Spleen (tissue), 11 donors: Measurements from ENCODE around the gene EXOC6B. TPM values are rescaled to one million over a fixed set of nuclear protein-coding genes. Genes with fewer than 3 reads are reported as not detected.
"Not testable (repeated sequence)": the region's sequence is repeated elsewhere in the genome, so short reads cannot be mapped to it uniquely, and the experiment has no call there.

ENCODE experiments used
- DNase-seq: peaks from one replicate; pipeline ENCODE4 v3.0.0-alpha.2; 2020
- H3K27ac ChIP-seq, 8 donors: fragments of 200-600 bp; sonication (generic) in 7 of 8; 1 replicate in 4 of 8; 2 replicates in 4 of 8; pipeline versions ENCODE4 v1.5.0 to v1.8.0; 2016 to 2021; ENCODE audit warnings: inconsistent platforms in 4 of 8, mild to moderate bottlenecking in 4 of 8, moderate library complexity in 1 of 8
- H3K27me3 ChIP-seq, 7 donors: fragments of 200-600 bp; sonication (generic) in 6 of 7; replicated peaks in 1 of 7; 1 replicate in 4 of 7; 2 replicates in 3 of 7; pipeline versions ENCODE4 v1.5.0 to v1.8.0; 2016 to 2021; ENCODE audit warnings: inconsistent platforms in 3 of 7, mild to moderate bottlenecking in 1 of 7
- H3K36me3 ChIP-seq, 6 donors: fragments of 200-600 bp; sonication (generic) in 5 of 6; 1 replicate in 4 of 6; 2 replicates in 2 of 6; pipeline versions ENCODE4 v1.5.0 to v1.8.0; 2016 to 2021; ENCODE audit warnings: inconsistent platforms in 2 of 6
- H3K4me1 ChIP-seq, 6 donors: fragments of 200-600 bp; sonication (generic) in 5 of 6; 1 replicate in 3 of 6; 2 replicates in 3 of 6; pipeline versions ENCODE4 v1.5.0 to v1.8.0; 2016 to 2021; ENCODE audit warnings: inconsistent platforms in 3 of 6
- H3K4me3 ChIP-seq, 8 donors: fragments of 200-600 bp; sonication (generic) in 7 of 8; 1 replicate in 4 of 8; 2 replicates in 4 of 8; pipeline versions ENCODE4 v1.5.0 to v1.8.0; 2016 to 2021; ENCODE audit warnings: inconsistent platforms in 4 of 8, mild to moderate bottlenecking in 4 of 8, moderate library complexity in 2 of 8
- H3K9me3 ChIP-seq, 8 donors: fragments of 200-600 bp; sonication (generic) in 7 of 8; 1 replicate in 4 of 8; 2 replicates in 4 of 8; pipeline versions ENCODE4 v1.5.0 to v1.8.0; 2016 to 2021; ENCODE audit warnings: inconsistent platforms in 4 of 8
- CTCF ChIP-seq, 11 experiments: fragments of 200-600 bp in 7 of 11; fragments of 450-650 bp in 4 of 11; sonication (generic) in 4 of 11; IDR thresholded peaks in 8 of 11; conservative IDR thresholded peaks in 3 of 11; 1 replicate in 7 of 11; 2 replicates in 4 of 11; pipeline versions ENCODE4 v1.4.0 to v1.8.0; 2016 to 2021; ENCODE audit warnings: antibody characterized with exemption in 11 of 11, inconsistent platforms in 4 of 11, mild to moderate bottlenecking in 1 of 11
- POLR2A ChIP-seq, 3 donors: fragments of 450-650 bp; IDR thresholded peaks; one replicate each; pipeline ENCODE4 v1.5.1; 2017; ENCODE audit warnings: antibody characterized with exemption in 3 of 3, mild to moderate bottlenecking in 1 of 3
- POLR2AphosphoS5 ChIP-seq, 3 donors: sonication (generic); formaldehyde crosslinking; IDR thresholded peaks; one replicate each; pipeline ENCODE4 v1.5.1; 2017; ENCODE audit warnings: antibody characterized with exemption in 3 of 3
- WGBS, 5 donors: extraction: QIAGEN DNeasy Blood & Tissue Kit in 3 of 5; methylation state at CpG; one replicate each; pipeline versions ENCODE4 v1.1.5 to v1.1.7; 2013 to 2018; 5-methylcytosine and 5-hydroxymethylcytosine counted together
- intact Hi-C: fragments of 100-400 bp; cut with DNase I; formaldehyde crosslinking; loops from one replicate; pipeline ENCODE4 v1.15.0; 2023; ENCODE audit warnings: low total_unique reads
- polyA plus RNA-seq, 3 donors: library from polyadenylated mRNA; stranded (reverse); fragments of 200-250 nt; gene quantifications; one replicate each; pipeline ENCODE4 v1.2.1, GENCODE V29; 2013
- total RNA-seq, 7 donors: library from RNA; depleted of rRNA in 3 of 7; stranded (reverse); fragments of >200 nt in 3 of 7; fragmentation: NEBNext Ultra II Directional in 4 of 7; extraction: Animal tissue kit (Norgen Biotek cat#: 25700) in 4 of 7; gene quantifications; one replicate each; pipeline versions ENCODE4 v1.1.0 to v1.2.1, GENCODE V29; 2016 to 2021
- donor health status: healthy with polysubstance abuse.
- donor health status: DM: no; HTN: no; CAD: no; lungs with moderate emphysema.
- donor health status: DM: no; HTN: no; CAD: no.
- donor health status: Bipolar disorder and iron deficiency.
- donor health status: healthy.
- donor health status: DM: no; HTN: no; CAD: no.
- donor health status: DM: yes; HTN: yes; CAD: no.

The EXOC6B gene
- total and polyA plus RNA-seq, 10 donors: 1.0 to 27.9 (median 18.0) TPM

GRCh38 chr2:72494392-72494791 is 331.4 kb downstream of the EXOC6B start:
- no peak for DNase-seq
- Histone ChIP-seq H3K4me1 (no peaks in the 10 kb centered on the region), H3K27ac (no peak overlapping the region), H3K9me3 (no peaks in the 10 kb centered on the region), H3K4me3 (no peak overlapping the region), H3K36me3 (peaks cover 0 to 47% (median 0%) of the 10 kb centered on the region in 6 donors), H3K27me3 (no peaks in the 10 kb centered on the region)
- intact Hi-C loops: no loop called here
- 82 to 95% (median 87%) methylated on average over 1 of the region's 1 CpG for WGBS, 5 donors
- TF ChIP-seq POLR2A (IDR thresholded peaks at IDR 0.05): no peak
- TF ChIP-seq CTCF (IDR thresholded peaks at IDR 0.05 in 8 of 11, conservative IDR thresholded peaks at IDR 0.05 in 3 of 11): no peak
- TF ChIP-seq POLR2AphosphoS5 (IDR thresholded peaks at IDR 0.05): no peak

- WGBS, 5 donors: 76 to 91% (median 84%) methylated on average over 1 of the region's 1 CpG
- H3K27me3 ChIP-seq, H3K4me1 ChIP-seq, intact Hi-C loops, H3K27ac ChIP-seq, DNase-seq, H3K4me3 ChIP-seq: not testable (repeated sequence)
- Histone ChIP-seq H3K9me3 (peaks cover 0 to 17% (median 0%) of the 10 kb centered on the region in 8 donors), H3K36me3 (peaks cover 0 to 27% (median 0%) of the 10 kb centered on the region in 6 donors)
Measured at GRCh38 chr2:72484622-72485021, 341.2 kb downstream of the EXOC6B start.

- Histone ChIP-seq H3K9me3 (peaks cover 0 to 17% (median 0%) of the 10 kb centered on the region in 8 donors), H3K27ac (no peak overlapping the region), H3K36me3 (peaks cover 0 to 32% (median 0%) of the 10 kb centered on the region in 6 donors), H3K4me3 (no peak overlapping the region), H3K4me1 (no peaks in the 10 kb centered on the region), H3K27me3 (no peaks in the 10 kb centered on the region)
- TF ChIP-seq CTCF (IDR thresholded peaks at IDR 0.05 in 8 of 11, conservative IDR thresholded peaks at IDR 0.05 in 3 of 11) (no peak), POLR2A (IDR thresholded peaks at IDR 0.05) (no peak), POLR2AphosphoS5 (IDR thresholded peaks at IDR 0.05) (no peak)
- intact Hi-C loops: no loop called here
- no peak for DNase-seq
- WGBS, 5 donors: 91 to 97% (median 93%) methylated on average over 2 of the region's 2 CpGs
Measured at GRCh38 chr2:72483346-72483745, 342.5 kb downstream of the EXOC6B start.

GRCh38 chr2:72475246-72475645 is 350.6 kb downstream of the EXOC6B start:
- H3K9me3 ChIP-seq: peaks cover 5 to 50% (median 41%) of the 10 kb centered on the region in 8 donors
- H3K4me3 ChIP-seq: no peak overlapping the region
- no peak overlapping the region for H3K27ac ChIP-seq
- H3K36me3 ChIP-seq: peaks cover 0 to 33% (median 0%) of the 10 kb centered on the region in 6 donors
- intact Hi-C loops: no loop called here
- TF ChIP-seq POLR2A (IDR thresholded peaks at IDR 0.05) (no peak), POLR2AphosphoS5 (IDR thresholded peaks at IDR 0.05) (no peak), CTCF (IDR thresholded peaks at IDR 0.05 in 8 of 11, conservative IDR thresholded peaks at IDR 0.05 in 3 of 11) (no peak)
- H3K27me3 ChIP-seq: no peaks in the 10 kb centered on the region
- DNase-seq: peak; percentile 25
- 91 to 97% (median 93%) methylated on average over 3 of the region's 3 CpGs for WGBS, 5 donors
- no peaks in the 10 kb centered on the region for H3K4me1 ChIP-seq
